OCI-LY7 (cell line): Measurements from ENCODE around the gene TMEM190. TPM values are rescaled to one million over a fixed set of nuclear protein-coding genes. Genes with fewer than 3 reads are reported as not detected.
A peak's percentile ranks its signal among the peaks of the same experiment; 100 is the strongest.

Experiments
- BruUV-seq: library from RNA; stranded (reverse); fragments of 400-500 nt; replicated peaks from 2 replicates; lab custom pipeline; 2021; lab: Mats Ljungman, UMichigan
- CTCF ChIA-PET: fragments of 300-600 bp; sonication (Branson Sonifier 250); formaldehyde crosslinking; loops from one replicate; lab custom pipeline; 2022; ENCODE audit warnings: antibody characterized with exemption; ENCODE audit not compliant: unreplicated experiment; lab: Charles Lee
- POLR2A ChIA-PET: fragments of 300-600 bp; sonication (Branson Sonifier 250); formaldehyde crosslinking; loops from one replicate; lab custom pipeline; 2022; ENCODE audit warnings: antibody characterized with exemption; lab: Charles Lee
- DNase-seq: peaks from one replicate; pipeline ENCODE4 v3.0.0-alpha.2; 2015; ENCODE audit warnings: low spot score
- H2AFZ ChIP-seq: fragments of 200-600 bp; sonication (generic), shearing (Covaris generic); 2 replicates; pipeline ENCODE4 v1.6.1; 2014; ENCODE audit warnings: mild to moderate bottlenecking, antibody characterized with exemption, low read length, moderate library complexity
- H3K27ac ChIP-seq: fragments of 200-600 bp; sonication (generic); 2 replicates; pipeline ENCODE4 v1.5.1; 2014; ENCODE audit warnings: mixed run types, low read depth, mild to moderate bottlenecking, moderate library complexity, low read length, inconsistent platforms; ENCODE audit not compliant: poor library complexity, severe bottlenecking
- H3K36me3 ChIP-seq: fragments of 200-600 bp; sonication (generic); 2 replicates; pipeline ENCODE4 v1.6.1; 2014; ENCODE audit warnings: mild to moderate bottlenecking, antibody characterized with exemption, low read length, moderate library complexity, mixed read lengths; ENCODE audit not compliant: insufficient read depth
- H3K4me1 ChIP-seq: fragments of 200-600 bp; sonication (generic); 2 replicates; pipeline ENCODE4 v1.5.1; 2014; ENCODE audit warnings: mild to moderate bottlenecking, low read length; ENCODE audit not compliant: insufficient read depth, poor library complexity, severe bottlenecking
- H3K4me2 ChIP-seq: fragments of 200-600 bp; sonication (generic); 2 replicates; pipeline ENCODE4 v1.6.1; 2014; ENCODE audit warnings: mild to moderate bottlenecking, low read length
- H3K4me3 ChIP-seq: fragments of 200-600 bp; sonication (generic); 2 replicates; pipeline ENCODE4 v1.5.1; 2014; ENCODE audit warnings: mild to moderate bottlenecking, low read depth, low read length; ENCODE audit not compliant: poor library complexity, severe bottlenecking
- H3K79me2 ChIP-seq: fragments of 200-600 bp; sonication (generic); 2 replicates; pipeline ENCODE4 v1.6.1; 2016; ENCODE audit warnings: low read depth, mild to moderate bottlenecking, low read length, moderate library complexity, mixed read lengths; ENCODE audit not compliant: insufficient read depth
- H3K9me2 ChIP-seq: fragments of 200-600 bp; sonication (generic); 2 replicates; pipeline ENCODE4 v1.6.1; 2016; ENCODE audit warnings: mild to moderate bottlenecking, low read length, mixed read lengths; ENCODE audit not compliant: insufficient read depth
- H3K9me3 ChIP-seq: fragments of 200-600 bp; sonication (generic); 2 replicates; pipeline ENCODE4 v1.6.1; 2014; ENCODE audit warnings: mild to moderate bottlenecking, mixed run types, low read length, mixed read lengths
- H4K20me1 ChIP-seq: fragments of 200-600 bp; sonication (generic); 2 replicates; pipeline ENCODE4 v1.6.1; 2014; ENCODE audit warnings: mild to moderate bottlenecking, antibody characterized with exemption, low read length, moderate library complexity, mixed read lengths; ENCODE audit not compliant: insufficient read depth
- EZH2phosphoT487 ChIP-seq: fragments of 200-600 bp; sonication (generic); IDR thresholded peaks from 2 replicates; pipeline ENCODE4 v1.6.1; 2018; ENCODE audit warnings: low read depth, borderline replicate concordance, mild to moderate bottlenecking, mixed run types, antibody characterized with exemption, low read length, moderate library complexity, mixed read lengths
- intact Hi-C: fragments of 100-400 bp; cut with micrococcal nuclease; formaldehyde crosslinking; loops from one replicate; pipeline ENCODE4 v1.10.0; 2022; ENCODE audit not compliant: unreplicated experiment
- total RNA-seq, 2 experiments: library from RNA; depleted of rRNA in 1 of 2; stranded (reverse); fragments of >200 nt in 1 of 2; shearing (Covaris generic) in 1 of 2; gene quantifications; 2 replicates each; pipeline ENCODE4 v1.2.3, GENCODE V29; 2014 to 2022
- TF ChIP-seq, protein P1 (sequence below): fragments of 200-600 bp; sonication (generic); conservative IDR thresholded peaks from 2 replicates; pipeline ENCODE4 v1.5.1; 2014; ENCODE audit warnings: mild to moderate bottlenecking, antibody characterized with exemption, low read length, moderate library complexity, mixed read lengths

Gene TMEM190
- total RNA-seq, 2 experiments from 2014 or later: not detected

DNA sequence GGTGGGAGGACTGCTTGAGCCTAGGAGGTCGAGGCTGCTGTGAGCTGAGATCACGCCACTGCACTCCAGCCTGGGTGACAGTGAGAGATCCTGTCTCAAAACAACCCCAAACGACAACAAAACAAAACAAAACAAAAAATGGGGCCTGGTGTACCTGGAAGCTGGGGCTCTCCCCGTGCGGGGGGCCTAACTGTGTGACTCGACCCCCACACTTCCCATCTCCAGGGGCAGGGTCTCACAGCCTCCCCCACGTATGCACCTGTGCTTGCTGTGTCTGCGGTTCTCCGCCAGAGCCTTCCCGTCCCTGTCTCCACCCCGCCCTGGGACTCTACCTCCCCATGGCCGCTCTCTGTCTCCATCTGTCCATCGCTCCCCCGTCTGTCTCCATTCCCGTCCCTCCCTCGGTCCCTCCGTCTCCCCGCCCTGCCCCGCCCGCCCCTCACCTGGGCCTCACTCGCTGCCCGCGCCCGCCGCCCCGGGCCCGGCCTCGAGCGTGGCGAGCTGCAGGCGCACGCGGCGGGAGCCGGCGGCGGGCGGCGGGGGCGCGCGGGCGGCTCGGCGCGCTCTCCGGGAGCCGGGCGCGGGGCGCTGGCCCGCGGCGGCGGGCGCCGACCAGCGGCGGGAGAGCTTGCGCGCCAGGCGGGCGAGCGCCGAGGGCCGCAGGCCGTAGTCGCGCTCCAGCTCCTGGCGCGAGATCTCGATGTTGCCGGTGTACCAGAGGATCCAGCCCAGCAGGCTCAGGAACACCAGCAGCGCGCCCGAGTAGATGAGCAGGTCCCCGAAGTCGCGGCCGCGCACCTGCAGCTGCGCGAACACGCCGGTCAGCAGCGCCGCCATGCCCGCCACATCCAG, 6.9 kb downstream of the TMEM190 start:
- Histone ChIP-seq H3K79me2 (peaks cover 39% of the 10 kb centered on the region), H3K9me3 (no peaks in the 10 kb centered on the region), H3K27ac (peak overlapping the region; percentile 91), H3K4me2 (peak overlapping the region; percentile 98), H3K4me1 (peaks cover 33% of the 10 kb centered on the region), H3K9me2 (no peaks in the 10 kb centered on the region), H3K4me3 (peak overlapping the region; percentile 87), H4K20me1 (peaks cover 25% of the 10 kb centered on the region), H3K36me3 (peaks cover 27% of the 10 kb centered on the region), H2AFZ (no peak overlapping the region; the same call in 1 of the 2 replicates)
- TF ChIP-seq EZH2phosphoT487: no peak
- TF ChIP-seq, protein P1, sequence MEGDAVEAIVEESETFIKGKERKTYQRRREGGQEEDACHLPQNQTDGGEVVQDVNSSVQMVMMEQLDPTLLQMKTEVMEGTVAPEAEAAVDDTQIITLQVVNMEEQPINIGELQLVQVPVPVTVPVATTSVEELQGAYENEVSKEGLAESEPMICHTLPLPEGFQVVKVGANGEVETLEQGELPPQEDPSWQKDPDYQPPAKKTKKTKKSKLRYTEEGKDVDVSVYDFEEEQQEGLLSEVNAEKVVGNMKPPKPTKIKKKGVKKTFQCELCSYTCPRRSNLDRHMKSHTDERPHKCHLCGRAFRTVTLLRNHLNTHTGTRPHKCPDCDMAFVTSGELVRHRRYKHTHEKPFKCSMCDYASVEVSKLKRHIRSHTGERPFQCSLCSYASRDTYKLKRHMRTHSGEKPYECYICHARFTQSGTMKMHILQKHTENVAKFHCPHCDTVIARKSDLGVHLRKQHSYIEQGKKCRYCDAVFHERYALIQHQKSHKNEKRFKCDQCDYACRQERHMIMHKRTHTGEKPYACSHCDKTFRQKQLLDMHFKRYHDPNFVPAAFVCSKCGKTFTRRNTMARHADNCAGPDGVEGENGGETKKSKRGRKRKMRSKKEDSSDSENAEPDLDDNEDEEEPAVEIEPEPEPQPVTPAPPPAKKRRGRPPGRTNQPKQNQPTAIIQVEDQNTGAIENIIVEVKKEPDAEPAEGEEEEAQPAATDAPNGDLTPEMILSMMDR: 0 out of 2 replicates have a peak, but pooled peaks have one; percentile 14
- intact Hi-C loops: loop anchor here (2.0 kb wide), 1 partner anchor 75 kb away; no protein-coding TSS in a partner anchor
- ChIA-PET POLR2A (interaction anchor here (0.9 to 1.6 kb wide), 5 partner anchors 44 to 128 kb away, joined by 3 to 7 read pairs (median 3); partner anchors contain the start of gene KMT5C), CTCF (interaction anchor here (1.0 kb wide), 1 partner anchor 82 kb away, joined by 3 read pairs; no protein-coding TSS in a partner anchor)
- peak; percentile 87 for DNase-seq
- no TSS peak for BruUV-seq

DNA sequence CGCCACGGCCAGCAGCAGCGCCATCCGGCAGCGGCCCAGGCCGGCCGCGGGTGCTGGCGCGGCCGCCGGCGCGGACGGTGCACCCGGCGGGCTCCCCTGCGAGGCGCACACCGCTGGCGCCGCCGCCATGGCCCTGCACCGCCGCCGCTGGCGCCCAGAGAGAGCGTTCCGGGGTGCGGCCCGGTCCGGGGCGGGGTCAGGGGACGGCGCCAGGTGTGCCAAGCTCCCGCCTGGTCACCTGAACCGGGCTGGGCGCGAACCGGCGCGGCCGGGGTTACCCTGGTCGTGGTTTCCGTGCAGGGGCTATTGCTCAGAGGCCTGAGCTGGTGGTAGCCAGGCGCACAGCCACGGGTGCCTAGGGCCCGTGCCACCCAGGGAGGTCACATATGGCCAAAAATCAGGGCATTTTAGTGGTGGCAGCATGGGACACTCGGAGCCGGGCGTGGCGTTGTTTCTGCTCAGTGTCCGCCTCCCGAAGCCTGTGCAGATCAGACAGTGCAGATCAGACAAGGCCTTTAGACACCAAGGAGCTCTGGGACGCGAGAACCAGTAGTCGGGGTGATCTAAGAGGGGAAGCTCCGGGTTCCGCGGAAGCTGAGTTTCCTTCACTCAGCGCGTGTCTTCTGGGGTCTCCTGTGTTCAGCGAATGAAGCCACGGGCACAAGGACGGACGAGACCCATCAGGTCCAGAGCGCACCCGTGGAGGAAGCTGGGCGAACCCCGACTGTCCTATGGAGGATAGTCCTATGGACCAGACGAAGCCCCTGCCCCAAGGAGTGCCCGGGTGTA, 7.7 kb downstream of the TMEM190 start, which contains the start of gene TMEM238:
TSS of gene TMEM238 (minus strand) at position 162 of the 789 bp plus-strand sequence. CDS start at position 129, 33 bp downstream.
- no peaks in the 10 kb centered on the region for H3K9me2 ChIP-seq
- H3K4me3 ChIP-seq: peak within 1 kb of the TSS; percentile 87
- peak within 1 kb of the TSS; percentile 53; the same call in 1 of the 2 replicates for H2AFZ ChIP-seq
- TF ChIP-seq, protein P1: no peak
- TF ChIP-seq EZH2phosphoT487: no peak
- DNase-seq: peak; percentile 63
- peaks cover 27% of the 10 kb centered on the region for H4K20me1 ChIP-seq
- CTCF ChIA-PET: interaction anchor here (1.0 kb wide), 1 partner anchor 83 kb away, joined by 3 read pairs; no protein-coding TSS in a partner anchor
- no TSS peak for BruUV-seq
- peak within 1 kb of the TSS; percentile 98 for H3K4me2 ChIP-seq
- peaks cover 35% of the 10 kb centered on the region for H3K36me3 ChIP-seq
- POLR2A ChIA-PET: interaction anchor here (0.5 to 1.6 kb wide), 6 partner anchors 45 to 129 kb away, joined by 3 to 7 read pairs (median 3); partner anchors contain the start of gene KMT5C
- peaks cover 41% of the 10 kb centered on the region for H3K4me1 ChIP-seq
- H3K27ac ChIP-seq: peak within 1 kb of the TSS; percentile 91
- intact Hi-C loops: loop anchor here (2.0 kb wide), 1 partner anchor 76 kb away; no protein-coding TSS in a partner anchor
- H3K79me2 ChIP-seq: peaks cover 44% of the 10 kb centered on the region
- no peaks in the 10 kb centered on the region for H3K9me3 ChIP-seq
